ENCODE data around the gene LOC128125822.

GRCh38 chr6:63599243-63599642, 27.0 kb downstream of the LOC128125822 start:
- TF ChIP-seq CTCF (conservative IDR thresholded peaks at IDR 0.05) = no peak
- TF ChIP-seq EZH2 (IDR thresholded peaks at IDR 0.05; ENCODE audit: low read depth) = no peak
